Kidney (tissue), 14 donors: ENCODE results near the gene PPM1L. TPM values are rescaled to one million over a fixed set of nuclear protein-coding genes. Genes with fewer than 3 reads are reported as not detected.

ENCODE experiments used
- DNase-seq, 5 donors: peaks; one replicate each; pipeline ENCODE4 v3.0.0-alpha.2; 2013 to 2020
- FAIRE-seq: peaks from 2 replicates; lab custom pipeline; 2012; peaks lifted over from hg19 to GRCh38; lab: Jason Lieb, UNC
- H3K27ac ChIP-seq, 2 donors: one replicate each; pipeline ENCODE4 v1.7.0; 2013; ENCODE audit warnings: low read depth in 2 of 2, low read length in 2 of 2, inconsistent platforms in 1 of 2
- H3K27me3 ChIP-seq: one replicate; pipeline ENCODE4 v1.7.1; 2013; ENCODE audit warnings: low read length, inconsistent platforms; ENCODE audit not compliant: control insufficient read depth, insufficient read depth
- H3K36me3 ChIP-seq, 3 donors: one replicate each; pipeline versions ENCODE4 v1.7.0 to v1.7.1; 2013; ENCODE audit warnings: low read length in 3 of 3, control low read depth in 1 of 3, inconsistent platforms in 1 of 3; ENCODE audit not compliant: insufficient read depth in 3 of 3, control insufficient read depth in 2 of 3
- H3K4me1 ChIP-seq, 3 donors: one replicate each; pipeline versions ENCODE4 v1.7.0 to v1.7.1; 2013; ENCODE audit warnings: low read length in 3 of 3, inconsistent platforms in 1 of 3, low read depth in 1 of 3; ENCODE audit not compliant: control insufficient read depth in 2 of 3, insufficient read depth in 2 of 3
- H3K4me3 ChIP-seq, 3 donors: one replicate each; pipeline versions ENCODE4 v1.7.0 to v1.8.1; 2013; ENCODE audit warnings: low read length in 3 of 3, control low read depth in 1 of 3, inconsistent platforms in 1 of 3
- H3K9ac ChIP-seq, 3 donors: one replicate each; pipeline versions ENCODE4 v1.7.0 to v1.7.1; 2013; ENCODE audit warnings: low read length in 3 of 3, control low read depth in 1 of 3, inconsistent platforms in 1 of 3
- H3K9me3 ChIP-seq, 3 donors: one replicate each; pipeline versions ENCODE4 v1.7.0 to v1.7.1; 2013; ENCODE audit warnings: low read length in 3 of 3, control low read depth in 1 of 3, inconsistent platforms in 1 of 3; ENCODE audit not compliant: control insufficient read depth in 2 of 3, insufficient read depth in 1 of 3
- intact Hi-C: fragments of 100-400 bp; cut with DNase I; formaldehyde crosslinking; loops from one replicate; pipeline ENCODE4 v1.11.1; 2022
- polyA plus RNA-seq: library from polyadenylated mRNA; stranded (reverse); fragments of 350-450 nt; fragmentation: Illumina TruSeq; extraction: RNeasy Lipid Tissue Mini Kit (QIAGEN cat#74804); gene quantifications from one replicate; pipeline ENCODE4 v1.2.3, GENCODE V29; 2014; ENCODE audit warnings: low read depth, low replicate concordance; ENCODE audit not compliant: insufficient read depth
- total RNA-seq: library from RNA; stranded (reverse); fragmentation: NEBNext Ultra II Directional; extraction: Animal tissue kit (Norgen Biotek cat#: 25700); gene quantifications from one replicate; pipeline ENCODE4 v1.2.1, GENCODE V29; 2021
- TF ChIP-seq, protein P1 (sequence below): IDR thresholded peaks from 3 replicates; pipeline ENCODE4 v1.5.1; 2012; ENCODE audit warnings: mild to moderate bottlenecking, moderate library complexity, borderline replicate concordance; ENCODE audit not compliant: insufficient read depth; ENCODE audit errors: extremely low read depth
- donor health status: control.
- donor health status: control.
- donor health status: control.
- donor health status: control.
- donor health status: control.
- donor health status: DM: yes; HTN: yes; CAD: no.
- donor health status: Normal renal cell carcinoma (clear cell type).

Gene PPM1L
- total and polyA plus RNA-seq, 2 donors from 2014 or later = 2.8 to 13.8 TPM

DNA sequence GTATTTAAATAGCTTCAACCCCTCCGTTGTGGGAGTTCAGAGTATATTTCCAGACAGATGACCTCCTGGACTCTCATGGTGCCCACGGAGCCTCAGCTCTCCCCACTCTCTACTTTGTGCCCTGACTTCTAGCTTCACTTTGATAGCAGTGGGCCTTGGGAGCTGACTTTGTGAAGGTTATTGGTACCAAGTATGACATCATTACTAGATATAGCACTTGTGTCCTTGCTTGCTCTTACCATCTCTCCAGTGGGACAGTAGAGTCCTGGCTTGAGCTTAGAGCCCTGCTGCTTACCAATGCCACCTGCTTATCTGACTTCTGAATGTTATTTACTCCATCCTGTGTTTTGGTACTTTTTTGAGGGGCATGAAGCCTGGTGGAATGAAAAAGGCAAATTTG is 53.4 kb downstream of the PPM1L start:
- TF ChIP-seq, protein P1, sequence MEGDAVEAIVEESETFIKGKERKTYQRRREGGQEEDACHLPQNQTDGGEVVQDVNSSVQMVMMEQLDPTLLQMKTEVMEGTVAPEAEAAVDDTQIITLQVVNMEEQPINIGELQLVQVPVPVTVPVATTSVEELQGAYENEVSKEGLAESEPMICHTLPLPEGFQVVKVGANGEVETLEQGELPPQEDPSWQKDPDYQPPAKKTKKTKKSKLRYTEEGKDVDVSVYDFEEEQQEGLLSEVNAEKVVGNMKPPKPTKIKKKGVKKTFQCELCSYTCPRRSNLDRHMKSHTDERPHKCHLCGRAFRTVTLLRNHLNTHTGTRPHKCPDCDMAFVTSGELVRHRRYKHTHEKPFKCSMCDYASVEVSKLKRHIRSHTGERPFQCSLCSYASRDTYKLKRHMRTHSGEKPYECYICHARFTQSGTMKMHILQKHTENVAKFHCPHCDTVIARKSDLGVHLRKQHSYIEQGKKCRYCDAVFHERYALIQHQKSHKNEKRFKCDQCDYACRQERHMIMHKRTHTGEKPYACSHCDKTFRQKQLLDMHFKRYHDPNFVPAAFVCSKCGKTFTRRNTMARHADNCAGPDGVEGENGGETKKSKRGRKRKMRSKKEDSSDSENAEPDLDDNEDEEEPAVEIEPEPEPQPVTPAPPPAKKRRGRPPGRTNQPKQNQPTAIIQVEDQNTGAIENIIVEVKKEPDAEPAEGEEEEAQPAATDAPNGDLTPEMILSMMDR = no peak
- no peak for FAIRE-seq

DNA sequence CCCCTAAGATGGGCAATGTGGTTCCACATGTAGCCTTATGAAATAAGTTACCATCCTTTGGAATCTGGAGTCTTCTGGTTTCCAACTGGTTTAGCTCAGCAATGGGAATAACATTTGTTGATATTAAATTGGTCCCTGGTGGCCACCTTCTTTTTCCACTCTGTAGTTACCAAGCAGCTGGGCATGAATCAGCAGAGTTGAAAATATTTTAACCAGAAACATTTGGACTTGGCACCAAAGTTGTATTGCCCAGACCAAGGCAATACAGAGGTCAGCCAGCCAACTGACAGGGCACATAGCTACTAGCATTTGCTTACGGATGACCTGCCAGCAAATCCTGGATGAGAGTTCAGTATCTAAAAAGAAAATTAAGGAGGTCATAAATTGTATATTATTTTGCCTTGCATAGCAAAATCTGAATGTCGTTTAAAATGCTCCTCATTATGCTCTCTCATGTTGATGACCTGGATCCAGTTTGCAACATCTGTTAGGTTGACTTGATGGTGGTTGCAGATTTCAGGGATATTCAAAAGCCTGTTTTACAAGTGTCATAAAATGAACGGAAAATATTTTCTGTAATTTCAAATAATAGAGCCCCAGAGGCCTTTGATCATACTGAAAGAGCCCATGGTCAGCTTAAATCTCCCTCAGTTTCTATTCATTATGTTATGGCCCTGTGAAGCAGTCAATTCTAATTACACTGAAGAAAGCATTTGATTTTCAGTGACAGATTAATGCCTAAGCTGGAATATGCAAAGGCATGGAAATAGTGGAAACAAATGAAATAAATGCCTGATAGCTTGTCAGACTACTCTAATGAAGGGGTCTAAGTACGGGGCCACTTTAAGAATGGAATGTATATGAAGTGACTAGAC is 54.6 kb downstream of the PPM1L start:
- no peak overlapping the region for H3K9ac ChIP-seq
- no peak for FAIRE-seq

More for the DNA sequence above, 53.4 kb downstream of the PPM1L start:
- peaks cover 0 to 30% (median 22%) of the 10 kb centered on the region in 3 donors for H3K4me1 ChIP-seq
- peak overlapping the region in 1 of 2 donors; percentile 35 for H3K27ac ChIP-seq
- H3K27me3 ChIP-seq = no peaks in the 10 kb centered on the region
- H3K36me3 ChIP-seq = no peaks in the 10 kb centered on the region
- H3K9ac ChIP-seq = peak overlapping the region in 1 of 3 donors; percentile 20
- no peak for DNase-seq
- no peak overlapping the region for H3K4me3 ChIP-seq
- intact Hi-C loops = no loop called here
- no peaks in the 10 kb centered on the region for H3K9me3 ChIP-seq

DNA sequence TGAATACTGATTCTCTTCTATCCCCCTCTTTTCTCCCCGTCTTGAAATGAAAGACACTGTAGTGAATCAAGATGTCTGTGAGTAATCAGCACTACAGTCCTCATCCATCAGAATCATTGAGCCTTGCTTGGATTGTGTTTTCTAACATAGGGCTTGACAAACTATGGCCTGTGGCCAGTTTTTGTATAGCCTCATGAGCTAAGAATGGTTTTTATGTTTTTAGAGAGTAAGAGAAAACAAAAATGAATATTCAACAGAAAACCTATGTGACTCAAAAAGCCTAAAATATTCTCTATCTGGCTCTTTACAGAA is 55.2 kb downstream of the PPM1L start:
- DNase-seq = no peak
- intact Hi-C loops = no loop called here
- no peak overlapping the region for H3K9ac ChIP-seq
- no peak overlapping the region for H3K27ac ChIP-seq
- no peaks in the 10 kb centered on the region for H3K9me3 ChIP-seq
- TF ChIP-seq, protein P1 = no peak
- no peak for FAIRE-seq
- no peaks in the 10 kb centered on the region for H3K27me3 ChIP-seq
- peaks cover 0 to 30% (median 18%) of the 10 kb centered on the region in 3 donors for H3K4me1 ChIP-seq
- no peaks in the 10 kb centered on the region for H3K36me3 ChIP-seq
- H3K4me3 ChIP-seq = no peak overlapping the region

More for the DNA sequence above, 54.6 kb downstream of the PPM1L start:
- Histone ChIP-seq H3K9me3 (no peaks in the 10 kb centered on the region), H3K4me3 (peak overlapping the region in 1 of 3 donors; percentile 12), H3K4me1 (peaks cover 0 to 30% (median 20%) of the 10 kb centered on the region in 3 donors), H3K27ac (peak overlapping the region; percentile 25 to 41), H3K36me3 (no peaks in the 10 kb centered on the region), H3K27me3 (no peaks in the 10 kb centered on the region)
- TF ChIP-seq, protein P1 = no peak
- intact Hi-C loops = no loop called here
- DNase-seq = no peak
